ENCODE measurements around the gene SH2D7.

GRCh38 chr15:78044407-78045155 lies 47.8 kb upstream of the SH2D7 start:
- no peak for TF ChIP-seq CTCF (conservative IDR thresholded peaks at IDR 0.05; ENCODE audit: low read depth, low read length)
- TF ChIP-seq EZH2 (IDR thresholded peaks at IDR 0.05; ENCODE audit: low read length, unreplicated experiment), result no peak
